ACHN (cell line): Measurements from ENCODE around the gene COG1.

ENCODE experiments used
- DNase-seq: peaks from one replicate; pipeline ENCODE4 v3.0.0-alpha.2; 2015
- in situ Hi-C: cut with HindIII; loops from 2 replicates; pipeline ENCODE4 v1.10.0; 2017; ENCODE audit warnings: low sequenced_read_pairs, low pct_ligation_motif_present, low pct_unique_long_range_greater_than_20kb

Gene COG1

GRCh38 chr17:73192206-73192893 is 505 bp upstream of the COG1 start:
- DNase-seq = peak; percentile 72
- in situ Hi-C loops = no loop called here

GRCh38 chr17:73194514-73195222 is 1.8 kb downstream of the COG1 start:
- in situ Hi-C loops = no loop called here
- no peak for DNase-seq

GRCh38 chr17:73196500-73196899 is 3.6 kb downstream of the COG1 start:
- no peak for DNase-seq

GRCh38 chr17:73197161-73197560 is 4.3 kb downstream of the COG1 start:
- in situ Hi-C loops = no loop called here
- no peak for DNase-seq

More at GRCh38 chr17:73196500-73196899, 3.6 kb downstream of the COG1 start:
- in situ Hi-C loops = no loop called here

GRCh38 chr17:73198201-73198929 is 5.5 kb downstream of the COG1 start:
- no peak for DNase-seq
- in situ Hi-C loops = no loop called here

- in situ Hi-C loops = no loop called here
Measured at GRCh38 chr17:73198930-73199260, 6.0 kb downstream of the COG1 start.

GRCh38 chr17:73199751-73200317 is 7.0 kb downstream of the COG1 start:
- in situ Hi-C loops = no loop called here

More at GRCh38 chr17:73198930-73199260, 6.0 kb downstream of the COG1 start:
- no peak for DNase-seq

GRCh38 chr17:73200476-73200875 is 7.6 kb downstream of the COG1 start:
- in situ Hi-C loops = no loop called here
- DNase-seq = no peak

More at GRCh38 chr17:73199751-73200317, 7.0 kb downstream of the COG1 start:
- DNase-seq = no peak

GRCh38 chr17:73201215-73202069 is 8.6 kb downstream of the COG1 start:
- in situ Hi-C loops = no loop called here
- no peak for DNase-seq

GRCh38 chr17:73203135-73203787 is 10.4 kb downstream of the COG1 start:
- no peak for DNase-seq
- in situ Hi-C loops = no loop called here

- in situ Hi-C loops = no loop called here
Measured at GRCh38 chr17:73203788-73204479, 11.1 kb downstream of the COG1 start.

GRCh38 chr17:73205459-73205961 is 12.7 kb downstream of the COG1 start:
- DNase-seq = no peak

More at GRCh38 chr17:73203788-73204479, 11.1 kb downstream of the COG1 start:
- DNase-seq = no peak

GRCh38 chr17:73208139-73208827 is 15.4 kb downstream of the COG1 start:
- in situ Hi-C loops = no loop called here
- no peak for DNase-seq

More at GRCh38 chr17:73205459-73205961, 12.7 kb downstream of the COG1 start:
- in situ Hi-C loops = no loop called here

GRCh38 chr17:73209436-73209835 is 16.6 kb downstream of the COG1 start:
- DNase-seq = no peak
- in situ Hi-C loops = no loop called here

GRCh38 chr17:73210002-73210678 is 17.3 kb downstream of the COG1 start:
- in situ Hi-C loops = no loop called here
- peak; percentile 28 for DNase-seq

GRCh38 chr17:73211745-73212144 is 18.9 kb downstream of the COG1 start:
- no peak for DNase-seq
- in situ Hi-C loops = no loop called here
